Erythroblast (primary cell): ENCODE measurements around the gene TAF3.

Experiments used
- GATA1 ChIP-seq: IDR thresholded peaks from 2 replicates; pipeline ENCODE4 v1.6.1; 2011; ENCODE audit warnings: low read depth, mild to moderate bottlenecking, control low read depth, low read length, moderate library complexity
- POLR2A ChIP-seq: IDR thresholded peaks from 2 replicates; pipeline ENCODE4 v1.6.1; 2011; ENCODE audit warnings: mild to moderate bottlenecking, low read length

- no peak for TF ChIP-seq POLR2A
- no peak for TF ChIP-seq GATA1
Observed at GRCh38 chr10:7915923-7916536, 97.7 kb downstream of the TAF3 start.
